PC-3 (cell line): ENCODE measurements around the gene ADAM15. TPM values are rescaled to one million over a fixed set of nuclear protein-coding genes. Genes with fewer than 3 reads are reported as not detected.

Experiments
- ATAC-seq: fragments of 200-7000 bp; cut with Tn5 transposase; 2 replicates; pipeline ENCODE4 v1.9.1; 2020; ENCODE audit warnings: mild to moderate bottlenecking, moderate library complexity
- BruUV-seq: library from RNA; stranded (reverse); fragments of 400-500 nt; replicated peaks from 2 replicates; lab custom pipeline; 2021; lab: Mats Ljungman, UMichigan
- CTCF ChIA-PET: fragments of 300-600 bp; sonication (Branson Sonifier 250); formaldehyde crosslinking; loops from one replicate; lab custom pipeline; 2022; ENCODE audit warnings: antibody characterized with exemption; lab: Charles Lee
- POLR2A ChIA-PET: fragments of 300-600 bp; sonication (Branson Sonifier 250); formaldehyde crosslinking; loops from one replicate; lab custom pipeline; 2022; ENCODE audit warnings: antibody characterized with exemption; ENCODE audit not compliant: unreplicated experiment; lab: Charles Lee
- DNase-seq: peaks from one replicate; pipeline ENCODE4 v3.0.0-alpha.2; 2015
- H2AFZ ChIP-seq: fragments of 300-600 bp; sonication (generic); 2 replicates; pipeline ENCODE4 v1.6.0; 2016; ENCODE audit warnings: antibody characterized with exemption, low read length
- H3F3A ChIP-seq: fragments of 300-600 bp; sonication (generic); one replicate; pipeline ENCODE4 v1.6.0; 2017; ENCODE audit warnings: antibody characterized with exemption, low read length, control low read depth, mild to moderate bottlenecking; ENCODE audit not compliant: unreplicated experiment
- H3K27ac ChIP-seq: fragments of 300-600 bp; sonication (generic); 2 replicates; pipeline ENCODE4 v1.5.1; 2016; ENCODE audit warnings: mild to moderate bottlenecking, low read length
- H3K27me3 ChIP-seq: fragments of 300-600 bp; sonication (generic); 2 replicates; pipeline ENCODE4 v1.6.1; 2016; ENCODE audit warnings: low read length, mixed read lengths
- H3K36me3 ChIP-seq: fragments of 300-600 bp; sonication (generic); 2 replicates; pipeline ENCODE4 v1.6.1; 2016; ENCODE audit warnings: low read depth, mixed run types, low read length, mixed read lengths
- H3K4me1 ChIP-seq: fragments of 300-600 bp; sonication (generic); 2 replicates; pipeline ENCODE4 v1.5.1; 2016; ENCODE audit warnings: low read length; ENCODE audit not compliant: insufficient read depth
- H3K4me2 ChIP-seq: fragments of 300-600 bp; sonication (generic); 2 replicates; pipeline ENCODE4 v1.6.0; 2016; ENCODE audit warnings: low read length
- H3K4me3 ChIP-seq: fragments of 300-600 bp; sonication (generic); 2 replicates; pipeline ENCODE4 v1.5.1; 2016; ENCODE audit warnings: mild to moderate bottlenecking, low read length, mixed read lengths
- H3K79me2 ChIP-seq: fragments of 300-600 bp; sonication (generic); 2 replicates; pipeline ENCODE4 v1.6.1; 2017; ENCODE audit warnings: low read length, mixed read lengths
- H3K9ac ChIP-seq: fragments of 300-600 bp; sonication (generic); 2 replicates; pipeline ENCODE4 v1.6.0; 2016; ENCODE audit warnings: mild to moderate bottlenecking, low read length
- H3K9me2 ChIP-seq: fragments of 300-600 bp; sonication (generic); replicated peaks from 2 replicates; pipeline ENCODE4 v1.6.1; 2016; ENCODE audit warnings: mixed run types, low read length, mixed read lengths
- H3K9me3 ChIP-seq: fragments of 300-600 bp; sonication (generic); 2 replicates; pipeline ENCODE4 v1.6.1; 2016; ENCODE audit warnings: low read length, mixed read lengths
- H4K20me1 ChIP-seq: fragments of 300-600 bp; sonication (generic); 2 replicates; pipeline ENCODE4 v1.6.1; 2016; ENCODE audit warnings: low read length, mixed read lengths
- CTCF ChIP-seq: fragments of 300-600 bp; sonication (generic); conservative IDR thresholded peaks from 2 replicates; pipeline ENCODE4 v1.5.1; 2017; ENCODE audit warnings: antibody characterized with exemption, low read depth, mild to moderate bottlenecking, low read length
- EZH2 ChIP-seq: fragments of 300-600 bp; sonication (generic); IDR thresholded peaks from one replicate; pipeline ENCODE4 v1.6.1; 2017; ENCODE audit warnings: antibody characterized with exemption, mild to moderate bottlenecking, low read length; ENCODE audit not compliant: unreplicated experiment
- EZH2phosphoT487 ChIP-seq: fragments of 300-600 bp; sonication (generic); IDR thresholded peaks from 2 replicates; pipeline ENCODE4 v1.6.1; 2018; ENCODE audit warnings: mild to moderate bottlenecking, antibody characterized with exemption, low read length, borderline replicate concordance
- intact Hi-C: fragments of 100-400 bp; cut with micrococcal nuclease; formaldehyde crosslinking; loops from 2 replicates; pipeline ENCODE4 v1.9.0; 2023
- total RNA-seq: library from RNA; depleted of rRNA; stranded (reverse); fragments of >200 nt; gene quantifications from 2 replicates; pipeline ENCODE4 v1.2.3, GENCODE V29; 2014

ADAM15 gene
- total RNA-seq, 1 experiment from 2014 or later, result 334 TPM

GRCh38 chr1:155105604-155106011 lies 54.5 kb downstream of the ADAM15 start:
- BruUV-seq, result no TSS peak
- H3K4me3 ChIP-seq, result no peak overlapping the region
- H3K36me3 ChIP-seq, result no peaks in the 10 kb centered on the region
- POLR2A ChIA-PET, result no interaction called here
- no peak overlapping the region for H2AFZ ChIP-seq
- no peaks in the 10 kb centered on the region for H3K9me3 ChIP-seq
- intact Hi-C loops, result no loop called here
- TF ChIP-seq EZH2phosphoT487 (no peak), EZH2 (no peak), CTCF (no peak)
- H3F3A ChIP-seq, result no peaks in the 10 kb centered on the region
- no peaks in the 10 kb centered on the region for H3K9me2 ChIP-seq
- H3K4me2 ChIP-seq, result no peak overlapping the region
- no peaks in the 10 kb centered on the region for H3K4me1 ChIP-seq
- CTCF ChIA-PET, result no interaction called here
- DNase-seq (no peak), ATAC-seq (no peak)
- H3K27ac ChIP-seq, result no peak overlapping the region
- H4K20me1 ChIP-seq, result no peaks in the 10 kb centered on the region
- no peaks in the 10 kb centered on the region for H3K27me3 ChIP-seq
- no peaks in the 10 kb centered on the region for H3K79me2 ChIP-seq
- no peak overlapping the region for H3K9ac ChIP-seq

- H3K36me3 ChIP-seq, result no peaks in the 10 kb centered on the region
- H3K27me3 ChIP-seq, result no peaks in the 10 kb centered on the region
- no peak overlapping the region for H3K4me3 ChIP-seq
- POLR2A ChIA-PET, result interaction anchor here (0.6 kb wide), 1 partner anchor 80 kb away, joined by 3 read pairs; no protein-coding TSS in a partner anchor
- no TSS peak for BruUV-seq
- no peaks in the 10 kb centered on the region for H3K4me1 ChIP-seq
- H3K27ac ChIP-seq, result no peak overlapping the region
- H3K9me3 ChIP-seq, result no peaks in the 10 kb centered on the region
- CTCF ChIA-PET, result no interaction called here
- no peak overlapping the region for H3K9ac ChIP-seq
- intact Hi-C loops, result no loop called here
- no peak for TF ChIP-seq EZH2phosphoT487
- TF ChIP-seq CTCF, result no peak
- no peak for TF ChIP-seq EZH2
- H3F3A ChIP-seq, result no peaks in the 10 kb centered on the region
- ATAC-seq, result no peak
- H3K79me2 ChIP-seq, result no peaks in the 10 kb centered on the region
- no peak overlapping the region for H2AFZ ChIP-seq
- H4K20me1 ChIP-seq, result no peaks in the 10 kb centered on the region
- no peak for DNase-seq
- H3K4me2 ChIP-seq, result no peak overlapping the region
- H3K9me2 ChIP-seq, result no peaks in the 10 kb centered on the region
Observed at GRCh38 chr1:155106862-155107261, 55.7 kb downstream of the ADAM15 start.

- no peak overlapping the region for H3K4me3 ChIP-seq
- H3K9me2 ChIP-seq, result no peaks in the 10 kb centered on the region
- no peaks in the 10 kb centered on the region for H3K27me3 ChIP-seq
- BruUV-seq, result no TSS peak
- no peaks in the 10 kb centered on the region for H3K9me3 ChIP-seq
- CTCF ChIA-PET, result no interaction called here
- H2AFZ ChIP-seq, result no peak overlapping the region
- H3K4me1 ChIP-seq, result no peaks in the 10 kb centered on the region
- H3K4me2 ChIP-seq, result no peak overlapping the region
- no peaks in the 10 kb centered on the region for H3K36me3 ChIP-seq
- no peak for DNase-seq
- POLR2A ChIA-PET, result interaction anchor here (0.6 kb wide), 1 partner anchor 79 kb away, joined by 3 read pairs; no protein-coding TSS in a partner anchor
- intact Hi-C loops, result no loop called here
- H3K9ac ChIP-seq, result no peak overlapping the region
- TF ChIP-seq EZH2, result no peak
- no peak for TF ChIP-seq CTCF
- TF ChIP-seq EZH2phosphoT487, result no peak
- H3F3A ChIP-seq, result no peaks in the 10 kb centered on the region
- peak; percentile 51 for ATAC-seq
- H3K79me2 ChIP-seq, result no peaks in the 10 kb centered on the region
- H3K27ac ChIP-seq, result no peak overlapping the region
- H4K20me1 ChIP-seq, result no peaks in the 10 kb centered on the region
Observed at GRCh38 chr1:155107309-155108264, 56.5 kb downstream of the ADAM15 start.
